Measurements from ENCODE around the gene MMP28. TPM values are rescaled to one million over a fixed set of nuclear protein-coding genes. Genes with fewer than 3 reads are reported as not detected.
A peak's percentile ranks its signal among the peaks of the same experiment; 100 is the strongest.

Gene MMP28
- polyA plus RNA-seq, 4 donors: 1.6 to 2.6 (median 2.0) TPM

GRCh38 chr17:35728551-35728950, 66.9 kb downstream of the MMP28 start:
- no peak for DNase-seq (ENCODE audit: low read depth in 4 of 4, low spot score in 2 of 4)

- no peak for DNase-seq (ENCODE audit: low read depth in 4 of 4, low spot score in 2 of 4)
Observed at GRCh38 chr17:35727635-35728034, 67.8 kb downstream of the MMP28 start.

- DNase-seq (ENCODE audit: low read depth in 4 of 4, low spot score in 2 of 4): no peak
Observed at GRCh38 chr17:35726953-35727460, 68.4 kb downstream of the MMP28 start.

DNA sequence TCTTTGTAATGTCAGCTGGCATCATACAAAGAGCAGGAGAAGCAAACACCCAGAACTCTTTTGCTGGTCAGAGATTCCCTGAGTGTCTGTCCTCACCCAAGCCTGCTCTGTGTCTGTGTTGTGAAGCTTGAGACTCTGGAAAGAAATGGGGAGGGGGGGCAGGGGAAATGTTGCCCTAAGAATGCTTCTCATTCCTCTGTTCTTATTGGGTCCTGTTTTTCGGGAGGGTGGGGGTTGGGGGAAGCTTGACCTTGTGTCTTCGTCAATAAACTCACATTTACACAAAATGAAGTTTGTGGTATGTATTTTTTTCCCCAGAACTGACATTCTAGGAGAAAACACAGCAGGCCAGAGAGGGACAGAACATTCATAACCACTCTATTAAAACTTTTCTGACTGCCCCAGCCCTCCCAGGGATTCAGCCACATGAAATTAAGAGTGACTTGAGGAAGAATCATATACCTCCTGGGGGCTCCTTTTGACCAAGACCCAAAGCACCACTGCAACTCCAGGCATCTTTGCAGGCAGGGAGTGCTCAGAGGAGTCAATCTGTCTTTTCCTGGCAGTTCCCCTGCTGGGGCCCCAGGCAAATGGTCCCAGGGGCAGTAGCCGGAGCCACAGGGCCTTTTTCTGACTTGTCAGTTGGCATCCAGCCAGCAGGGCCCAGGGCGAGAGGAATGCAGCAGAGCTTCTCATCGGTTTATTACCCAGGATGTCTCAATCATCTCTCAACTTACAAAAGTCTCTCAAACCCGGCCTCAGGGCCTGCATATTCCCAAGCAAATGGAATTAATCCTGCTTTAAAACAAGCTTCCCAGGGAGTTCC, 69.1 kb downstream of the MMP28 start:
- DNase-seq (ENCODE audit: low read depth in 4 of 4, low spot score in 2 of 4): peak in 1 of 4 donors; percentile 49

- DNase-seq (ENCODE audit: low read depth in 4 of 4, low spot score in 2 of 4): no peak
Observed at GRCh38 chr17:35725802-35726126, 69.7 kb downstream of the MMP28 start.

DNA sequence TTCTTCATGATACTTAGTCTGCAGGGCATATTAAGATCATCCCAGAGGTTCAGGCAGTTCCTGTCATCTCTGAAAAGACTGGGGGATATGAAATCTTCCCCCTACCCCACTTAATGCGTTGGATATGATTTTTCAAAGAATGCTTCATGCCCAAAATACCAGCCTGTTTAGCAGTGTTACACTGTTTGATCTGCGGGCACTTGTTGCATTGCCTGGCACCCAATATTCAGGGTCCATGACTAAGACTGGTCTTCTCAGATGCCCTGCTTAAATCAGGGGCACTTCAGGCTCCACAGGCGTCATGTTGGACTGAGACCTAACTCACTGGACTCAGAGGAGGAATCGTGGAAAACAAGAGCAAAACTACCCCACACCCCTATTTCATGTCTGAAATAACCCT, 70.4 kb downstream of the MMP28 start:
- DNase-seq (ENCODE audit: low read depth in 4 of 4, low spot score in 2 of 4): no peak

DNA sequence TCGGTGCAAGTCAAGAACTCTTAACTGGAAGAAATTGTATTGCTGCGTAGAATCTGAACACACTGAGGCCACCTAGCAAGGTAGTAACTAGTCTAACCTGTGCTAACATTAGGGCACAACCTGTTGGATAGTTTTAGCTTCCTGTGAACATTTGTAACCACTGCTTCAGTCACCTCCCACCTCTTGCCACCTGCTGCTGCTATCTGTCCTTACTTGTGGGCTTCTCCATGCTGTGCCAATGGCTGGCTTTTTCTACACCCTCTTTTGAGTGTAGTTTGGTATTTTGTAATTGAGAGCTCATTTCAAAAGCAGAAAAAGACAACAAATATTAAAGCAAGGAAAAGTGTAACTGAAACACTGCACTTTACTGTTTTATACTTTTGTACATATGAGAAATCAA, 71.7 kb downstream of the MMP28 start:
- DNase-seq (ENCODE audit: low read depth in 4 of 4, low spot score in 2 of 4): no peak

- no peak for DNase-seq (ENCODE audit: low read depth in 4 of 4, low spot score in 2 of 4)
Observed at GRCh38 chr17:35717475-35717874, 78.0 kb downstream of the MMP28 start.

DNA sequence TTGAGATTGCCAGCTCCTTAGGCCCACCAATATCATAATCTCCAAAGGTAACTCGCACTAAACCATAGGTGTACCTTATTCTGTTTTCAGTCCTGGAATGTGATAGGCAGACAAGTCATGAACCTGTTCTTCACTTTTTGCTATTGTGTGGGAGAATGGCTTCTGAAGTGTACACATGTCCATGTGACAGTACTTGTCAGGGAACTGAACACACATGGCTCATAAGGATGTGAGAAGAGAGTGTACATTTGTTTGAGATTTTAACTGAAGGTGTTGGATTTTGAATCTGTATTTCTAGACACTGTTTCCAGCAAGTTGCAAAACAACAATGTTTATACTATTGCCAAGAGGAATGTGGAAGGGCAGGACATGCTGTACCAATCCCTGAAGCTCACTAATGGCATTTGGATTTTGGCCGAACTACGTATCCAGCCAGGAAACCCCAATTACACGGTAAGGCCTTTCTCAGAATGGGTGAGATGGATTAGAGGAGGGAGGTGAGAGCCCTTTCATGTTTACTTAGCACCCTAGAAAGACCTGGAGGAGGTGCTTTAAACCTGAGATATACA, 78.5 kb downstream of the MMP28 start:
- no peak for DNase-seq (ENCODE audit: low read depth in 4 of 4, low spot score in 2 of 4)

GRCh38 chr17:35716173-35716572, 79.3 kb downstream of the MMP28 start:
- no peak for DNase-seq (ENCODE audit: low read depth in 4 of 4, low spot score in 2 of 4)

Other genes starting within 250 kb of the MMP28 start
- gene SLFN14, start 234.8 kb downstream of the MMP28 start, polyA plus RNA-seq (ENCODE audit: insufficient read length in 4 of 4): under 1 TPM; 0.08 to 0.31 (median 0.16) TPM
- gene PEX12, start 217.1 kb downstream of the MMP28 start, polyA plus RNA-seq (ENCODE audit: insufficient read length in 4 of 4): 10 to 100 TPM; 10.5 to 12.1 (median 11.3) TPM
- 100 to 1,000 TPM; 117 to 136 (median 121) TPM for gene AP2B1, start 208.3 kb downstream of the MMP28 start, polyA plus RNA-seq (ENCODE audit: insufficient read length in 4 of 4)
- gene RASL10B, start 64.0 kb downstream of the MMP28 start, polyA plus RNA-seq (ENCODE audit: insufficient read length in 4 of 4): 10 to 100 TPM; 12.0 to 16.8 (median 15.3) TPM
- under 1 TPM in 2 of 4 donors, not detected in 2; 0.13 TPM for gene GAS2L2, start 42.4 kb downstream of the MMP28 start, polyA plus RNA-seq (ENCODE audit: insufficient read length in 4 of 4)
- gene C17orf50, start 34.8 kb downstream of the MMP28 start, polyA plus RNA-seq (ENCODE audit: insufficient read length in 4 of 4): under 1 TPM in 2 of 4 donors, not detected in 2; 0.20 to 0.21 TPM
- gene TAF15, start 13.8 kb upstream of the MMP28 start, polyA plus RNA-seq (ENCODE audit: insufficient read length in 4 of 4): 100 to 1,000 TPM; 182 to 290 (median 223) TPM
- gene HEATR9, start 73.2 kb upstream of the MMP28 start, polyA plus RNA-seq (ENCODE audit: insufficient read length in 4 of 4): under 1 TPM in 2 of 4 donors, not detected in 2; 0.10 to 0.16 TPM
- gene CCL5, start 84.7 kb upstream of the MMP28 start, polyA plus RNA-seq (ENCODE audit: insufficient read length in 4 of 4): 1 to 10 TPM; 1.3 to 2.1 (median 1.4) TPM
- gene RDM1, start 135.1 kb upstream of the MMP28 start, polyA plus RNA-seq (ENCODE audit: insufficient read length in 4 of 4): 1 to 10 TPM; 2.2 to 4.3 (median 2.5) TPM
- not detected for gene LYZL6, start 148.1 kb upstream of the MMP28 start, polyA plus RNA-seq (ENCODE audit: insufficient read length in 4 of 4)
- under 1 TPM; 0.14 to 0.57 (median 0.27) TPM for gene CCL16, start 185.9 kb upstream of the MMP28 start, polyA plus RNA-seq (ENCODE audit: insufficient read length in 4 of 4)
- gene CCL14, start 191.1 kb upstream of the MMP28 start, polyA plus RNA-seq (ENCODE audit: insufficient read length in 4 of 4): 10 to 100 TPM; 14.6 to 23.0 (median 18.3) TPM
- 1 to 10 TPM; 5.9 to 8.2 (median 6.6) TPM for gene CCL15, start 205.9 kb upstream of the MMP28 start, polyA plus RNA-seq (ENCODE audit: insufficient read length in 4 of 4)
- gene CCL23, start 222.3 kb upstream of the MMP28 start, polyA plus RNA-seq (ENCODE audit: insufficient read length in 4 of 4): under 1 TPM in 1 of 4 donors, not detected in 3; 0.30 TPM

All from left renal cortex interstitium (tissue), 4 donors.